HG03108 (cell line): ENCODE data around the gene RP2.

ENCODE experiments used
- ATAC-seq: cut with Tn5 transposase; IDR thresholded peaks from one replicate; pipeline ENCODE4 v1.9.1; 2021; ENCODE audit warnings: moderate library complexity; ENCODE audit not compliant: unreplicated experiment

RP2 gene

DNA sequence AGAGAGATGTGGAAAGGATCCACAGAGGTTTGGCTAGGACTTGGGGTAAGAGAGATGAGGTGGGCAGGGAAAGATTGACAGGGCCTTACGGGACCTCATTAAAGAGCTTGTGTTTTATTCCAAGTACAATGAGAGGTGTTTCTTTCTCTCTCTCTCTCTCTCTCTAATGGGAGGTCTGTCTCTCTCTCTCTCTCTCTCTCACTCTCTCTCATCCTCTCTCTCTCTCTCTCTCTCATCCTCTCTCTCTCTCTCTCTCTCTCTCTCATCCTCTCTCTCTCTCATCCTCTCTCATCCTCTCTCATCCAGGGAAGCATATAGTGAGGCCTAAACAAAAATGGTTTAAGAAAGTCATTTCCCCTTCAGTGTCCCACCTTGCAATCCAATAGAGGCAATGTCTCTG, 80.8 kb downstream of the RP2 start:
- no peak for ATAC-seq

DNA sequence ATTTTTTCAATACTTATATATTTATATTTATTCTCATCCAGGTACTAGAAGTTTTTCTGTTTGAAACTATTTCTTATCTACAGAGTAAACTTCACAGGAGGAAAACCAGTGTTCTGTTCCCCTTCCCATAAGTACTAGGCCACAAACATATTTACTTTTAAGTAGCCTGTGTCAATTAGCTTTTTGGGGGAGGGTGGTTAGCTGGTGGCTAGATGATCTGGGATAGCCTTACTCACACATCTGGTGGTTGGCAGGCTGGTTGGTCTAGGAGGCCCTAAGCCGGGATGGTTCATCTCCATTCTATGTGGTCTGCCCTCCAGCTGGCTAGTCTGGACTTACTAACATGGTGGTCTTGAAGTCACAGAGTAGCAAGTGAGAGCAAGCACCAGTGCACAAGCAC, 81.6 kb downstream of the RP2 start:
- ATAC-seq, result no peak

DNA sequence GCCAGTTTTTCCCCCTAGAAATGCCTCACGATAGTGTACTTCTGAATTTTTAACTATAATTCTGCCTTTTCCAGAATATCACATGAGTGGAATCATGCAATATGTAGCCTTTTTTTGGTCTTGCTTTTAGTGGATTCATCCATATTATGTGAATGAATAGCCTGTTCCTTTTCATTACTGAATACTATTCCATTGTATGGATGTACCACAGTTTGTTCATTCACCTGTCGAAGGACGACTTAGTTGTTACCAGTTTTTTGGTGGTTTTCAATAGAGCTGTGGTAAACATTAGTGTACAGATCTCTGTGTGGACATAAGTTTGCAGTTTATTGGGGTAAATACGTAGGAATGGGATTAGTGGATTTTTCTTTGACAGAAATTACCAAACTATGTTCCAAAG, 83.4 kb downstream of the RP2 start:
- ATAC-seq, result no peak

DNA sequence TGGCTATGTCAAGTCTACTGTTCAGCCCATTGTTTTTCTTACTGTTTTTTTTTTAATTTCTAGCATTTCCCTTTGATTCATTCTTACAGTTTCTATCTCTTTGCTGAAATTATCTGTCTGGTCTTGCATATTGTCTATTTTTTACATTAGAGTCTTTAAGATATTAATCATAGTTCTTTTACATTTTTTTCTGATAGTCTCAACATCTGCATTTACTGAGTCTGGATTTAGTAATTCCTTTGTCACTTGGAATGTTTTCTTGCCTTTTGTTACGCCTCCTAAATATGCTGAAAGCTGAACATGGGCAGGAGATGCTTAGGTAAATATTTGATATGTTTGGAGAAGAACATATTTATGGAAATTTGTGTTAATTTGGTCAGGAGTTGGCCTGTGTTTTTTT, 85.8 kb downstream of the RP2 start:
- ATAC-seq, result no peak

DNA sequence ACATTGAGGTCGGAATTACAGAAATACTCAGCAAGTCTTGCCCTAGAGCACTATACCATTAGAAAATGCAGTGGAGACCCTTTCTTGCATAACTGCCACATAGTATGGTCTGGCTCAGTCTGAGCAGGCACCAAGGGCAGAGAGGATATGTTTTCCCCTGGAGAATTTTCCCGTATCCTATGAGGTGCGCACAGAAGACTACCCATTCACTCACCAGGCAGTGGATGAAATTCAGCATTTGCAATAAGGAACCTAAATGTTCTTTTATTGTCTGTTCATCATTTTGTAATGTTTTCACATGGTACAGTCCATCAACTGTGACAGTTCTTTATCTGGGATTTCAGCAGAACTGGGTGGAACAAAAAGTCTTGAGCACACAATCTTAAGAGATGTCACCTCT, 90.9 kb downstream of the RP2 start:
- ATAC-seq, result no peak

DNA sequence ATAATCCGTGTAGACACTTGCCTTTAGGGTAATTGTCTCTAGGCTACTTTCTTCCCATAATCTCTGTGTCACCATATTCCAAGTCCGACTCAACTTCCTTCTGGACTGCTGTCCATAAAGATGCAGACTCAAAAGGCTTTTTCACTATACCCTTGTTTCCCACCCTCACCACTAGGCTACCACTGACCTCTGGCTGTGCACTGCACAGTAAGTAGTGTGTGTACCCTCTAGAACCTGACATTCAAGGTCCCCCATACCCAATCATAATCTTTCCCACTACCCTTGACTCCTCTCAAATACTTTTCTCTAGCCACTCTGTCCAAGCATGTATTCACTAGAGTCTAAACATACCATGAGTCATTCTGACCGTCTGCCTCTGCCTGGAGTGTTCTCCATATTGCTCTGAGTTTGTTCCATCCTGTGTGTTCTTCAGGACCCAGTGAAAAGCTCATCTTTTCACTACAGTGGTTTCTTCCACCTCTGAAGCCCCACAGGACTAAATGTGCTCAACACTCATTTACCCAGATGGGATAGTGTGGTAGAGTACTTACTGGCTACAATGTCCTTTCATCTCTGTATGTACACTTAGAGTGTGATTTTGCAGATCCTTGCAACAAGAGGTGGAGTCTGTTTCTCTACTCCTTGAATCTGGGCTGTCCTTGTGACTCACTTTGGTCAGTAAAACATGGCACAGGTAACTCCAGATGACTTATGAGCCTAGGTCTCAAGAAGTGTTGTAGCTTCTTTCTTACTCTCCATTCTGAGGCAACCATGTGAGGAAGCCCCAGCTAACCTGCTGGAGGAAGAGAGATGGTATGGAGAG, 92.8 kb downstream of the RP2 start:
- ATAC-seq, result no peak
